ENCODE data around the gene DAB2.

- no peak for TF ChIP-seq POLR2A (IDR thresholded peaks at IDR 0.05; ENCODE audit: low read depth, low read length)
- TF ChIP-seq POLR2AphosphoS5 (IDR thresholded peaks at IDR 0.05; ENCODE audit: low read depth, low read length), result no peak
Measured at GRCh38 chr5:39356263-39356662, 68.5 kb downstream of the DAB2 start.

Data from GM12891 (cell line).